GM19397 (cell line): Measurements from ENCODE around the gene BDNF.
"Not testable (repeated sequence)": the region's sequence is repeated elsewhere in the genome, so short reads cannot be mapped to it uniquely, and the experiment has no call there.

Experiments used
- ATAC-seq: cut with Tn5 transposase; IDR thresholded peaks from one replicate; pipeline ENCODE4 v1.9.1; 2021; ENCODE audit warnings: mild to moderate bottlenecking, moderate library complexity; ENCODE audit not compliant: unreplicated experiment

The BDNF gene

DNA sequence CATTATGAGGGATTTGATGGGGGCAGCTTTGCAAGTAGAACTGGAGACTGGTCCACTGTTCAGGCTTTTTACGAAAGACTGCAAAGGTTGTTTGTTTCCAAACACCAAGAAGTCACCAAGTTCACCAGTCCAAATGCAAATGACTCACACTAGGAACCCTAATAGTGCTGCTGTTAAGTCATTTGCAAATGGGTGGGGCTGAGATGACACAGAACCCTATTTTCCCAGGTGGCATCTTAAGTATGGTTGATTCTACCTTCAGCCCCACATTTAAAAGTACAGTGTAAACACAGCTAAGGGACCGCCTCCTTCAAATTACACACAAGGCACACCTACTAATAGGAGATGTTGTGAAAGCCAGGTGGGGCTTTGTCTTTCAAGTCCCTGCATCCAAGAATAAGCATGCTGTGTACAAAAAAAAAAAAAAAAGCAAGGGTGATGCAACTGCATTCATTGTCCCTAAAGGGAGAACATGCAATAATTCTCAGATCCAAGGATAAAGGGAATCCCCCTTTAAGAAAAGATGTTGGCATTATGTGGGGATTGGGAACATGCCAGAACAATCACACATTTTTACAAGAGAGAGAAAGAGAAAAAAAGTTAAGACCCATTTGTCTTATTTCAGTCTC, 27.3 kb downstream of the BDNF start:
- ATAC-seq: no peak

DNA sequence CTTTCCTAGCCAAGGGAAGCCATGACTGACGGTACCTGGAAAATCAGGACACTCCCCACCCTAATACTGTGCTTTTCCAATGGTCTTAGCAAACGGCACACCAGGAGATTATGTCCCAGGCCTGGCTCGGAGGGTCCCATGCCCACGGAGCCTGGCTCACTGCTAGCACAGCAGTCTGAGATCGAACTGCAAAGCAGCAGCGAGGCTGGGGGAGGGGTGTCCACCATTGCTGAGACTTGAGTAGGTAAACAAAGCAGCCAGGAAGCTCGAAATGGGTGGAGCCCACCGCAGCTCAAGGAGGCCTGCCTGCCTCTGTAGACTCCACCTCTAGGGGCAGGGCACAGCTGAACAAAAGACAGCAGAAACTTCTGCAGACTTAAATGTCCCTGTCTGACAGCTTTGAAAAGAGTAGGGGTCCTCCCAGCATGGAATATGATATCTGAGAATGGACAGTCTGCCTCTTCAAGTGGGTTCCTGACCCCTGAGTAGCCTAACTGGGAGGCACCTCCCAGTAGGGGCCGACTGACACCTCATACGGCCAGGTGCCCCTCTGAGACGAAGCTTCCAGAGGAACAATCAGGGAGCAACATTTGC, 34.6 kb downstream of the BDNF start:
- not testable (repeated sequence) for ATAC-seq

DNA sequence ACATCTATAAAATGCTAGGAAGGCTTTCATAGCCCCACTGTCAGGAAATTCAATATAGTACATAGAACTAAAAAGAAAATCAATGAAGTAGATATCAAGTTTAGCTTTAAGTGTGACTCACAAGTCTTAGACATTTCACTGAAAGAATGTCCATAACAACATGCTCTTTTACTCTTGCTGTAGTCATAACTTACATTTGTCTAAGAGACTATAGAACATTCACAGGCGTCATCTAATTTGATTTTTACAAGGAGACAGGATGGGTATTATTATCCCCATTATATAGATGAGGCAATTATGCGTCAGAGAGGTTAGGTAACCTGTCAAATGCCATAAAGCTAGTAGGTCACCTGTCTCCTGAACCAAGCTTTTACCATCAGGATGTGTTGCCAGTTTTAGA, 36.9 kb downstream of the BDNF start:
- no peak for ATAC-seq

DNA sequence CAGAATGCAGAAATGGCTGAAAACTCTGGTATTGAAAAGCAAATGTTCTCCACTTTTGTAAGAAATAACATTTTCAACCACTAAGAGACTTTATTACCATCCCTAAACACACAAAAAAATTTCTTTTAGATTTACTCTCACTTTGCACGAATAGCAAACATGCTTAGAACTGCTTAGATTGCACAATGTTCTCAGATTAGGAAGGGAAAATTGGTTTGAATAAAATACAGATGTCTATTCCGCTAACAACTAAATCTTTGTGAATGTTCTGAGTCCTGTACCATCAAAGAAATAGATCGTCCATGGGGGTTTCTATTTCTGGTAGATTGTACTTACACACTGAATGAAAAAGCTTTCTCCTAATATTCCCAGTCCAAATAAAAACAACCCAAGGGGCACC, 40.1 kb downstream of the BDNF start:
- no peak for ATAC-seq

- no peak for ATAC-seq
Measured at GRCh38 chr11:27658535-27659236, 41.6 kb downstream of the BDNF start.

DNA sequence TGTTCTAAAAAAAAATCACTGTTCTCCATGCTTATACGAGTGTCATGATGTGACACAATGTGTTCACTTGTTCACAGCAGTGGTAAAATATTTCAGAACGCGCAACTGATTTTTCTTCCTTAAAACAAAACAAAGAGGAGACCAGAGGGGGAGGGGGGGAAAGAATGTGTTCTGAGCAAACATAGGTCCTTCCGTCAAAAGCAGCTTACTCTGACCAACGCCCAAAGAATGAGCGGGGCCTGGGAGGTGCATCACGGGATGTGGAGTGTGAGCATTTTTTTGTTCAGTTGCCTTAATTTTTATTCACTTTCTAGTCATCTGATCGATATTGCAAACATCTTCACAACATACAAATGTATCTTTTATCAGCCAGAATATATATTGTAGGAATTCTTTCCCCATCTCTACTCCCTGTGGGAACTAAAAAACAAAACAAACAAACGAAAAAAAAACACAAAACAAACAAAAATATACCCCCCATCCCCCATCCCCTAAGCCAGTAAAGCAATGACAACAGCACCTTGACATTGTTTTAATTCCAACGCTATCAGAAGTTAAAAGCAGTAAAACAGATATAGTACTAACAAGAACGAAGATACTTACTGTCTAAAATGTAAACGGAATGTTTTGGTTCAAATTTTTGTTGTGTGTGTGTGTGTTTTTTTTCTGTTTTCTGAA, 43.3 kb downstream of the BDNF start:
- no peak for ATAC-seq

GRCh38 chr11:27656320-27656719, 43.9 kb downstream of the BDNF start:
- ATAC-seq: no peak

GRCh38 chr11:27653990-27654758, 46.1 kb downstream of the BDNF start:
- ATAC-seq: no peak

DNA sequence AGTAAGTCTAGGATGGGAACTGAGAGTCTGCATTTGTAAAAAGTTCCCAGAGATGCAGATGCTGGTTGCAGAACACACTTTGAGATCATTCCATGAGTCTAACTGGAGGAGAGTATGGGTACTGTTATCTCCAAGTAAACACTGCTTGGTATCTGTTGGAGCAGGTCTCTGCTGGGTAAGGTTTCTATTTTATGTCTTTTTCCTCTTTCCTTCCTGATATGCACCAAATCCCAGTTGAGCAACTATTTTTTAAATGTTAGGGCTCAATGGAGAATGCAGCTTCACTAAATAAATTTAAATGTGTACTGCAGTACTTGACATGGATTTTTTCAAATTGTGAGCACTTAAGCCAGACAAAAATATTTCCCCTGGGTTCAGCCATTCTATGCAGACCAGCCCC, 48.5 kb downstream of the BDNF start:
- ATAC-seq: no peak

DNA sequence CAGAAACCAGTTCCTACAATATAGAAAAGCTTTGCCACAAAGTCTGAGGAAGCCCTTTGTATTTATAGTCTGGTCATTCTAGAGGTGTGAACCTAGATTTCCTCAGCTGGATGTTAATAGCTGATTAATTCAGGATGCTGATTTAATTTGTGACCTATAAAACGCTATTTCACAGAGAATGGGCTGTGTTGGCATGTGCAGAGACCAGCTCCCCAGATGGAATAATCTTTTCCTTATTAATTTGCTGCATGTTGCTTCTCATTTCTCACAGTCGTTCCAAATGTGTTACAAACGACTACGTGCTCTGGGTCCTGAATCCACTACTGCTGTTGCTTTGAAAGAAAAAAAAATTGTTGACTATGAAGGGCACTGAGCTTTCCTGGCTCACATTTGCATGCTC, 49.3 kb downstream of the BDNF start:
- ATAC-seq: no peak

DNA sequence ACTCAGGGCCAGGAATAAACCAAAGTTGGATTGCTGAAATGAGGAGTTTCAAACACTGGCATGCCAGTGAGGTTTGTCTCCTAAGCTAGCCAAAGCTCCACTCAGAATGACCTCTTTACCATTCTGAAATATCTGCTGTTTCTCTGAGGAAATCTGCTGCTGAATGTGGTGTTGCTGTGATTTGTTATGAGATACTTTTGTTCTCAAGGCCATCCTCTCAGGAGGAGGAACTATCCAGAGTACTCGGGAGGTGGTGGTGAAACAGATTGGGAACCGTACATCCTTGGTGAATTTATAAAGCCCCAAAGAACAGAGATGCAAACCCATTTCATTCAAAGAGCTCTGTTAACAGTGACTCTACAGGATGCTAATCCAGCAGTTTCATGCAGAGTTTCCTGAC, 50.5 kb downstream of the BDNF start:
- no peak for ATAC-seq

- ATAC-seq: no peak
Measured at GRCh38 chr11:27648840-27649239, 51.4 kb downstream of the BDNF start.

DNA sequence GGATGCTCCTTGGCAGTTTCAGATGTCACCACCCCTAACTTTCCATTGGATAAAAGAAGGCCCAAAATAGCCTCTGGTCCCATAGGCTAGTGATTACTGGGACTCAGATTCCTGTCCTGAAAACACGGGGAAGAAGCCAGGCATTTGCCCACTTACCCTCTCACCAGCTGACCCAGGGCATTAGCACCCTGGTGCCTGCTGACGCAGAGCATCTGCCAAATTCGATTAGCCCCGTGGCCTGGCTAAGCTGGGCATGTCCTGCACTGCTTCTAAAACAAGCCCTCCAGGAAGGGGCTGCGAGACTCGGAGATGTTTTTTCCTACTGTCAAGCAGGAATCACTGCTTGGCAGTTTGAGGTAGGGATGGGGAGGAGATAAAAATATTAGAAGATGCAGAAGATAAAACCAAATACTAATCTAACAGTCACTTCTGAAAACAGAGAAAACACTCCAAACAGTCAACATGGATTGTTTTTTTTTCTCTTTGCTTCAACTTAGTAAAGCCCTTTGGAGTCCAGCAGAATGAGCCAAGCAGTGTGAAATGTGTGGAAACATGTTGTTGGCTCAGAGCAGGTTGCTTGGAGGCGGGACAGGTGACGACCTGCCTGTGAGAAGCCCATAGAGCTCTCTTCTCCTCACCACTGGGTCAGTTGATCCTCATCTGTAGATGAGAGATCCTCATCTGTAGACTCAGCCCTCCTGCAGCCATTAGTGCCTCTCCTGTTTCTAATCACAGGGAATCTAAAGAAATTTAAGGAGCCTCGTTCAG, 54.0 kb downstream of the BDNF start:
- ATAC-seq: no peak

- no peak for ATAC-seq
Measured at GRCh38 chr11:27642954-27643353, 57.3 kb downstream of the BDNF start.

DNA sequence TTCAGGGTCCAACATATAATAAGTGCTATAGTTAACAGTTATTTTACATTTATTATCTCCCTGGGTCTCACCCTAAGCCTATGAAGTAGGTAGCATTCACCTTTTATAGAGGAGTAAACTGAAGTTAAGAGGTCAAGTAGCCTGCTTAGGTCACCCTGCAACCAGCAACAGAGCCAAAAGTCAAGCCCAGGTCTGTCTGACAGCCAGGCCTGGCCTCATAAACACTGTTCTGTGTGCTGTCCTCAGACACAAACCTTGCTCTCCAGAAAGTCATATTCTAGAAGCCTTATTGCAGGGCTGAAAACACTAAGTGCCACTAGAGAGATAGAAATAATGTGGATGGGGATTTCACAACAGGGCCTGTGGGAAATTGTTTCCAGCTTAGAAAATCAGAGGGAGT, 59.3 kb downstream of the BDNF start:
- no peak for ATAC-seq

GRCh38 chr11:27635567-27636037, 64.7 kb downstream of the BDNF start:
- ATAC-seq: no peak

DNA sequence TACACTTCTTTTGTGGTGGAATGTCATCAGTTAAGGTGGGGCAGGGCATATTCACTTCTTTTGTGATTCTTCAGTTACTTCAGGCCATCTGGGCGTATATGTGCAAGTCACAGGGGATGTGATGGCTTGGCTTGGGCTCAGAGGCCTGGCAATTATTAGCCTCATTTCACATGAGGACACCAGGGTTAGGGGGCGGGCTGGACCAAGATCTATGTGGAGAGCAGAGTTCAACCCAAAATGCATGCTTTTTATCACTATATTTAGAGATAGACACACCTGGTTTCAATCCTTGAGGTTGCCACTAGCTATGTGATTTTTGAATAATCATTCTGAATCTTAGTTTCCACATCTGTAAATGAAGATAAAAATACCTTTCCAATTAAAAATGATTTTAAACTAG, 65.5 kb downstream of the BDNF start:
- not testable (repeated sequence) for ATAC-seq

GRCh38 chr11:27634282-27634681, 66.0 kb downstream of the BDNF start:
- not testable (repeated sequence) for ATAC-seq

GRCh38 chr11:27629023-27629422, 71.2 kb downstream of the BDNF start:
- not testable (repeated sequence) for ATAC-seq

DNA sequence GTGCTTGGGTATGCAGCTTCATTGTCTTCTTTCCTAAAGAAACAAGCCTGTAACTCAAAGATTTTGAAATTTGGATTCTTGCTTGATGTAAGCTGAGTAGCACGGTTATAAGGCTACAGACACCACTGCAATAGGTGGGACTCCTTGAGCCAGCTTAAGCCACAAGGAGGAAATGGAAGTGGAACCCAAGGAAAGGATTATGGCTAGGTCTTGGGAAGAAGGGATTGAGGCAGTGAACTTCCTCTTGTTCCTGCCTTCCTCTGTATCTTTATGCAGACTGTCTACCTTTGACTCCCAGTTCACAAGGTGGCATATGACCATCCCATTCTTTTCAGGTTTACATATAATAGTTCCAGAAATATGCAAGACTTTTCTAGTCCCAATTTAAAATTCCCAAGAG, 72.3 kb downstream of the BDNF start:
- no peak for ATAC-seq
